Astrocyte of the spinal cord (primary cell): Measurements from ENCODE around the gene EEIG1.

Experiments
- DNase-seq: peaks from one replicate; pipeline ENCODE4 v3.0.0; 2011; ENCODE audit warnings: low read depth, low spot score
- H3K4me3 ChIP-seq: 2 replicates; pipeline ENCODE4 v1.5.1; 2011; ENCODE audit warnings: low read depth, mild to moderate bottlenecking, low read length, moderate library complexity
- CTCF ChIP-seq: IDR thresholded peaks from 2 replicates; pipeline ENCODE4 v1.5.1; 2012; ENCODE audit warnings: low read depth, mild to moderate bottlenecking, low read length, inconsistent platforms
- in situ Hi-C: cut with HindIII; loops from 2 replicates; pipeline ENCODE4 v1.10.0; 2017; ENCODE audit warnings: low sequenced_read_pairs

The EEIG1 gene

DNA sequence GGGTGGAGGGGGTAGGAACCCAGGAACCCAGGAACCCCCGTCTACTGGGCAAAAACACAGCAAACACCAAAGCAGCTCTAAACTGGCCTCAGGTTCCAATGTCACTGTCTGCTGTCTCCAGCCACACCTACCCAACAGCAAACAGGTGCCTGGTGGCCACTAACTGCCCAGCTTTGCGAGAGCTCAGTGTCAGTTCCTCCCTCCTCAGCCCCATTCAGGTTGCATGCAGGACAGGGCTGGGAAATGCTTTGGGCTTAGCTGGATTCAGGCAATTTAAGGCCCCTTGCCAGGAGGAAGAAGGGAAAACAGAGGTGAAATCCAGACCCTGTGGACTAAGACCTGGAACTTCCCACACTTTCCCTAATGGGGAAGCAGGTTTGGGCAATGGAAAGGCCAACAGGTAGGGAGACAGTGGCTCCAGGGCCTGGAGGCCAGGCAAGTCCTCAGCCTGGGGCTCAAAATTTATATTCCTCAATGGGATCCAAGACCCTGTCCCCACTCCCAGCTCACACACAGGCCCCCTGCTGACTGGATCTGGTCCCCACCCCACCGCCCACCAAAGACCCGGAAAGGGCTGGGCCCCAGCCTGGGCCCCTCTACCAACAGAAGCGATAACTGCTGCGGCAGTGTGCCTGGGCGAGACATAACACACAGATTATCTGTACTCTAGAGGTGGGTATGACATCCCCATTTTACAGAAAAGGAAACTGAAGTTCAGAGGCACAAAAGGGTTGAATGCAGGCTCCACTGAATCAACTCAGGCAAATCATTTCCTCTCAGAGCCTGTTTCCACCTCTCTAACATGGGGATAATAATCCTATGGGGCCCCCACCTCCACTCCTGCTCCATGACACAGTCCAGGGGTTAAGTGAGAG lies 3.5 kb downstream of the EEIG1 start:
- in situ Hi-C loops: no loop called here
- no peak for TF ChIP-seq CTCF
- H3K4me3 ChIP-seq: no peak overlapping the region
- DNase-seq: no peak

DNA sequence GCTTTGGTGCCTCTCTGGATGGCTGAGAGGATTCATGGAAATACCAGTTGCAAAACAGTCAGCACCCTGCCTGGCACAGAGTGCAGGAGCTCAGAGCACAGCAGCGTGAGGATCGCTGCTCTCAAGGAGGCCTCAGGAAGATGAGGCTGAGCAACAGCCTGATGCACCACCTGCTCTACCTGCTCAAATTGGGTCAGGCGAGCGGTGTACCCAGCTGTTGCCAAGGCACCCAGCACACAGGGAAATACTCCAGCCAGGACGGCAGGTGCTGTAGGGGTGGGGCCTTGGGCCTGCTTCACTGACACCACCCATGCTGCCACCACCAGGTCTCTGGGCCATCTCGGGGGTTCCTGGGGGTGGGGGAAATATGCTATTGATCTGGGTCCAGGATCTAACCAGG lies 4.3 kb downstream of the EEIG1 start:
- no peak for DNase-seq
- in situ Hi-C loops: no loop called here
- TF ChIP-seq CTCF: no peak
- no peak overlapping the region for H3K4me3 ChIP-seq

GRCh38 chr9:127975376-127976315 lies 5.1 kb downstream of the EEIG1 start:
- no peak for DNase-seq
- in situ Hi-C loops: no loop called here
- no peak for TF ChIP-seq CTCF
- H3K4me3 ChIP-seq: no peak overlapping the region

DNA sequence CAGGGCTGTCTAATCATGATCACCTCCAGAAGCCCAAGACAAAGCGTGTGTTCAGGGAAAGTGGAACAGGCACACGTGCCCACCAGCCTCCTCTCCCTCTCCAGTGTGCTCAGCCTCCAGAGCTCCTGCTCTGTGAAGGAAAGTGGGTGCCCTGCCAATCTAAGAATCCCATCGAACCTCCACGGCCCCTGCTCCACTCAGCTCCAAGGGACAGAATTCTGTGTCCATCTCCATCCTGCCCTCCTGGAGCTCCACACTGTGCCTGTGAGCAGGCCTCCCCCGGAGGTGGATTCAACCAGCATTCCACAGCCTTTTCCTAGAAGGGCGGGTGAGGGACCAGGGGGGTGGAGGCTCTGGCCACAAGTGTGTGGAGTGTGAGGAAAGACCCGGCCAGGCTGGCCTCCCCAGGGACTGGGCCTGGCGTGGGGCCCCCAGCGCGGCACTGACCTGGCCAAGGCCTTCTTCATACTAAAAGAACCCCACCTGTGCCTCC lies 6.0 kb downstream of the EEIG1 start:
- in situ Hi-C loops: no loop called here
- no peak overlapping the region for H3K4me3 ChIP-seq
- no peak for TF ChIP-seq CTCF
- DNase-seq: no peak

GRCh38 chr9:127974001-127974768 lies 6.6 kb downstream of the EEIG1 start:
- H3K4me3 ChIP-seq: no peak overlapping the region
- in situ Hi-C loops: no loop called here
- TF ChIP-seq CTCF: no peak
- DNase-seq: no peak
